GM19438 (cell line): ENCODE results near the gene SLC7A11.
A peak's percentile ranks its signal among the peaks of the same experiment; 100 is the strongest.

ENCODE experiments used
- ATAC-seq: cut with Tn5 transposase; IDR thresholded peaks from one replicate; pipeline ENCODE4 v1.9.1; 2021; ENCODE audit warnings: low read depth; ENCODE audit not compliant: unreplicated experiment

SLC7A11 gene

GRCh38 chr4:138242076-138242833 is at the start of gene SLC7A11:
Gene SLC7A11 (minus strand): TSS chr4:138242349. CDS start chr4:138242069, 280 bp downstream.
- ATAC-seq = peak; percentile 99

GRCh38 chr4:138291431-138291830 is 49.3 kb upstream of the SLC7A11 start:
- no peak for ATAC-seq

- ATAC-seq = no peak
Measured at GRCh38 chr4:138290805-138291204, 48.7 kb upstream of the SLC7A11 start.

- ATAC-seq = no peak
Measured at GRCh38 chr4:138279286-138279685, 37.1 kb upstream of the SLC7A11 start.

- ATAC-seq = no peak
Measured at GRCh38 chr4:138277133-138277532, 35.0 kb upstream of the SLC7A11 start.

- no peak for ATAC-seq
Measured at GRCh38 chr4:138275963-138276621, 33.9 kb upstream of the SLC7A11 start.

- ATAC-seq = no peak
Measured at GRCh38 chr4:138275216-138275615, 33.1 kb upstream of the SLC7A11 start.

GRCh38 chr4:138269175-138269574 is 27.0 kb upstream of the SLC7A11 start:
- ATAC-seq = no peak

GRCh38 chr4:138267835-138268234 is 25.7 kb upstream of the SLC7A11 start:
- ATAC-seq = no peak

GRCh38 chr4:138266948-138267347 is 24.8 kb upstream of the SLC7A11 start:
- ATAC-seq = no peak

- no peak for ATAC-seq
Measured at GRCh38 chr4:138263247-138263816, 21.2 kb upstream of the SLC7A11 start.

- no peak for ATAC-seq
Measured at GRCh38 chr4:138262469-138262868, 20.3 kb upstream of the SLC7A11 start.

- no peak for ATAC-seq
Measured at GRCh38 chr4:138262030-138262429, 19.9 kb upstream of the SLC7A11 start.

- ATAC-seq = no peak
Measured at GRCh38 chr4:138259824-138260223, 17.7 kb upstream of the SLC7A11 start.

GRCh38 chr4:138259271-138259670 is 17.1 kb upstream of the SLC7A11 start:
- ATAC-seq = no peak

GRCh38 chr4:138256608-138257007 is 14.5 kb upstream of the SLC7A11 start:
- no peak for ATAC-seq

- no peak for ATAC-seq
Measured at GRCh38 chr4:138255917-138256597, 13.9 kb upstream of the SLC7A11 start.

- ATAC-seq = no peak
Measured at GRCh38 chr4:138252551-138252950, 10.4 kb upstream of the SLC7A11 start.

- no peak for ATAC-seq
Measured at GRCh38 chr4:138251938-138252337, 9.8 kb upstream of the SLC7A11 start.

GRCh38 chr4:138249132-138249531 is 7.0 kb upstream of the SLC7A11 start:
- ATAC-seq = no peak

GRCh38 chr4:138248058-138248457 is 5.9 kb upstream of the SLC7A11 start:
- no peak for ATAC-seq
